Activated T-cell treated with anti-CD3 and anti-CD28 coated beads, Interleukin-2, amount 50 U/mL, for 24 hours (primary cell): ENCODE results near the gene STK10.
"Not testable (repeated sequence)": the region's sequence is repeated elsewhere in the genome, so short reads cannot be mapped to it uniquely, and the experiment has no call there.

Source experiments
- DNase-seq: peaks from one replicate; pipeline ENCODE4 v3.0.0-alpha.2; 2020
- H3K27ac Mint-ChIP-seq: 2 replicates; pipeline ENCODE4 v1.8.0; 2020; ENCODE audit warnings: mild to moderate bottlenecking, mixed read lengths
- H3K27me3 Mint-ChIP-seq: 2 replicates; pipeline ENCODE4 v1.8.0; 2020; ENCODE audit warnings: mixed read lengths
- H3K36me3 Mint-ChIP-seq: 2 replicates; pipeline ENCODE4 v1.8.0; 2020; ENCODE audit warnings: low read depth, mixed read lengths
- H3K4me1 Mint-ChIP-seq: 2 replicates; pipeline ENCODE4 v1.8.0; 2020; ENCODE audit warnings: low read depth, mixed read lengths
- H3K4me3 Mint-ChIP-seq: 2 replicates; pipeline ENCODE4 v1.8.0; 2020; ENCODE audit warnings: mild to moderate bottlenecking, moderate library complexity, mixed read lengths
- H3K9me3 Mint-ChIP-seq: 2 replicates; pipeline ENCODE4 v1.8.0; 2020; ENCODE audit warnings: mixed read lengths

STK10 gene

DNA sequence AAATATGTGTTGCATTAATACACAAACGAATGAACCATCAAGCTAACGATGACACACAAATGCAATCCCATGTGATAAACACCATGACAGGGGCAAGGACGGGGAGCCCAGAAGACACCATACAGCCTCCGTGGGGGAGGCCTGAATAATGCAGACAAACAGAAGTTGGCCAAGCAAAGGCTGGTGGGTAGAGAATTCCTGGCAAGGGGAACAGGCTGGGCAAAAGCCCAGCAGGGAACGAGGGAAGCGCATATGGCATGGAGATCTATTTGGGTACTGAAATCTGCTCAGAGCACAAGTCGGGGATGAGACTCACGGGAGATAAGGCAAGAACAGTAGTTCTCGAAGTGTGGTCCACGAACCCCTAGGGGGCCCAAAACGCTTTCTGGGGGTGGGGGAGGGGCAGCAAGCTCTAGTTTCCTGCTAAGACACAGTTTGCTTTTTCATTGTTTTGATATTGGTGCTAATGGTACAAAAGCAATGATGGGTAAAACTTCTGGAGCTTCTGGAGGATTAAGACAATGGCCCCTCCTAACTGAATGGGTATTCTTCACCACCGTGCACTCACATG lies 138.7 kb downstream of the STK10 start:
- Mint-ChIP-seq H3K27me3 (no peaks in the 10 kb centered on the region), H3K4me1 (peaks cover 12% of the 10 kb centered on the region), H3K36me3 (peaks cover 92% of the 10 kb centered on the region), H3K4me3 (no peak overlapping the region), H3K9me3 (no peaks in the 10 kb centered on the region), H3K27ac (peak overlapping the region; percentile 74)
- DNase-seq, result no peak

DNA sequence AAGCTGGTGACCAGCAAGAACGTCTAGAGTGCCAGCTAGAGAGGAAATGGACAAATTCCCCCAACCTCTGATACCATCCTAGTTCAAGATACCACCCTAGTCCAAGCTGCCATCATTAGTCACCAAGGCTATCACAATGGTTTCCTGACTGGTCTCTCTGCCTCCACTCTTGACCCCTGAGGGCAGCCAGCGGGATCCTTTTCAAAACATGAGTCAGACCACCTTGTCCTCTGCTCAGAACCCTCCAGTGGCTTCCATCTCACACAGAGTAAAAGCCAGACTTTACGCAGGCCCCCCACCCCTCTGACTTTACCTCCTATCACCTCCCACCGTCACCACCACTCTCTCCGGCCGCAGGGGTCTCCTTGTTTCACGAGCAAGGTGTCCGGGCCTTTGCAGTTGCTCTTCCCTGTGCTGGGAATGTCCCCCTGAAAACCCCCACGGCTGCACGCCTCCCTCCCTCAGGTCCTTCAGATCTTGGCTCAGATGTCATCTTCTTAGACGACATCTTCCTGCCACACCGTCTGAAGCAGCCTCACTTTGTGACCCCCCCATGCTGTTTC lies 139.4 kb downstream of the STK10 start:
- H3K27ac Mint-ChIP-seq, result peak overlapping the region; percentile 74
- peaks cover 92% of the 10 kb centered on the region for H3K36me3 Mint-ChIP-seq
- H3K9me3 Mint-ChIP-seq, result no peaks in the 10 kb centered on the region
- H3K27me3 Mint-ChIP-seq, result no peaks in the 10 kb centered on the region
- no peak for DNase-seq
- peaks cover 13% of the 10 kb centered on the region for H3K4me1 Mint-ChIP-seq
- no peak overlapping the region for H3K4me3 Mint-ChIP-seq

DNA sequence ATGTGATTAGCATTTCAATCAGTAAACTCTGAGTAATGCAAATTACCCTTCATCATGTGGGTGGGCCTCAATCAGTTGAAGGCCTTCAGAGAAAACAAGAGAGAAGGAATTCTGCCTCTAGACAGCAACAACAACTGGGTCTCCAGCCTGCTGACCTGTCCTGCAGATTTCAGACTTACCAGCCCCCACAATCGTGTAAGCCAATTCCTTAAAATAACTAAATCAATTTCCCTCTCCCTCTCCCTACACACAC lies 139.9 kb downstream of the STK10 start:
- no peak overlapping the region for H3K4me3 Mint-ChIP-seq
- no peaks in the 10 kb centered on the region for H3K9me3 Mint-ChIP-seq
- no peaks in the 10 kb centered on the region for H3K27me3 Mint-ChIP-seq
- H3K4me1 Mint-ChIP-seq, result peaks cover 18% of the 10 kb centered on the region
- no peak for DNase-seq
- H3K27ac Mint-ChIP-seq, result peak overlapping the region; percentile 74
- peaks cover 92% of the 10 kb centered on the region for H3K36me3 Mint-ChIP-seq

DNA sequence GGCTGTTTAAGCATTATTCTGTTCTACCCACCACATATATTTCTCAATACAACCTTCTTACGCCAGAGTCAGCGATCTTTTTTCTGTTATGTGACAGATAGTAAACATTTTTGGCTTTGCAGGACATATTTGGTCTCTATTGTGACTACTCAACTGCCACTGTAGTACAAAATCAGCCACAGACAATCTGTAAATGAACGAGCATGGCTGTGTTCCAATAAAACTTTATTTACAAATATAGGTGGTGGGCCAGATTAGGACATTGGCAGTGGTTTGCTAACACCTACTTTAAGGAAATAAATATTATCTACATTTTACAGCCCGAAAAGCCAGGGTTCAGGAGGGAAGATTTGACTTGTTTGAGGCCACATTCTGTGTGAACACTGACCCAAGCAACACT lies 141.4 kb downstream of the STK10 start:
- Mint-ChIP-seq H3K4me1 (peaks cover 21% of the 10 kb centered on the region), H3K4me3 (no peak overlapping the region), H3K36me3 (peaks cover 85% of the 10 kb centered on the region), H3K27me3 (no peaks in the 10 kb centered on the region), H3K27ac (peak overlapping the region; percentile 15), H3K9me3 (no peaks in the 10 kb centered on the region)
- DNase-seq, result no peak

DNA sequence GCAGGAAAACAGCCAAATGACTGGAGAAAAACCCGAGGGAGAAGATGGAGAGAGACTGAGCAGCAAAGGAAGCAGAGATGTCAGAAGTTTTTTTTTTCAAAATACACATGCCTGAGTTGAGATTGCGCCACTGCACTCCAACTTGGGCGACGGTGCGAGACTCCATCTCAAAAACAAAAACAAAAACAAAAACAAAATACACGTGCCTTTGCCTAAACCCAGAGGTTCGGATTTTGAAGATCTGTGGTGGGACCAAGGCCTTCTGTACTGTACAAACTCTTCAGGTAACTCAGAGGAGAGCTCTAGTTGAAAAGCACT lies 142.8 kb downstream of the STK10 start:
- Mint-ChIP-seq H3K36me3 (peaks cover 71% of the 10 kb centered on the region), H3K27me3 (no peaks in the 10 kb centered on the region), H3K9me3 (no peaks in the 10 kb centered on the region), H3K4me3 (no peak overlapping the region), H3K27ac (peak overlapping the region; percentile 72), H3K4me1 (peaks cover 21% of the 10 kb centered on the region)
- no peak for DNase-seq

DNA sequence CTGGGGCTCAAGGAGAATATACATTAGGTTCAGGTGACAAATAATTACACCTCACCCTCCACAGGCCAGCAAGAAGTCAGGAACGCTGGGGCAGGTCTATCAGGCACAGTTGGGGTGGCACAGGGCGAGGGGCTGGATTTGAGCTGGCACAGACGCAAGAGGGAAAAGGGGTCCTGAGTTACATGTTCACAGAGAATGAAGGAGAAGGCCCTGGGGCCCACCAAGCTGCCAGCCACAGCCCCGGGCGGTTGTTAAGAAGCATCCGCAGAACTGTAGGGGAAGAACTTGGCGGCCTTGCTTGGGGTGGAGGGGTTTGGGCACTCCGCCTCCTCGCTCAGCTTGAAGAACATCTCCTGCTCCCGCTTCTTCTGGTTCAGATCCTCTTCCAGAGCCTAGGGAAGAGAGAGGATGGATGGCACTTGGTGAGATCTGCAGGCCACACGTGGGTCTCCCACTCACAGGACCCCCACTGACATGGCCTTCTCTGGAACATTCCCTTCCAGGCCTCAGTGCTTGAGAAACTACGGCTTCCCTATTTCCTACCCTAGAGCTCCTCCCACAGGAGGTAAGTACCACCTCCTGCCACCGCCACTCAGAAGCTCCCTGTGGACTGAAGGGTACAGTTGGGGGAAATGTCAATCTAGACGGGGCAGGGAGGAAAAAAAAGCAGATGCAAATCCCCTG lies 143.3 kb downstream of the STK10 start:
- H3K4me1 Mint-ChIP-seq, result peaks cover 25% of the 10 kb centered on the region
- H3K27me3 Mint-ChIP-seq, result no peaks in the 10 kb centered on the region
- no peak overlapping the region for H3K4me3 Mint-ChIP-seq
- H3K36me3 Mint-ChIP-seq, result peaks cover 66% of the 10 kb centered on the region
- no peaks in the 10 kb centered on the region for H3K9me3 Mint-ChIP-seq
- no peak for DNase-seq
- H3K27ac Mint-ChIP-seq, result peak overlapping the region; percentile 72

DNA sequence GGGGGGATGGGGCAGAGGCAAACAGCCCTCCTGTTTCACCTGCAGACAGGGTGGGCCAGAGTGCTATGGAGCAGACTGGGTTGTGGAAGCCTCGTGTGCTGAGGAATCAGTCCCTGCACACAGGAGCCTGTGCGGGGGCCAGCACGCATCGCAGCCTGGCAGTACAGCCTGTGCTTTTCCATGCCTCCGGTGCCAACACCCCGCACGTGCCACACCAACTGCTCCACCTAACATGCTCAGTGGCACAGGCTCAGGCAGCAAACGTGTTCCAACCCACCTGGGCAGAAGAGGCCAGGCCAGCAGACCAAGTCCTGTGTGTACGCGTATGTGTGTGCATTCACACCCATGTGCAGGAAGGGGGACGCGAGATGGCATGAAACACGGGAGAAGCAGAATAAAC lies 144.2 kb downstream of the STK10 start:
- Mint-ChIP-seq H3K27me3 (no peaks in the 10 kb centered on the region), H3K4me3 (no peak overlapping the region), H3K9me3 (no peaks in the 10 kb centered on the region), H3K36me3 (peaks cover 57% of the 10 kb centered on the region), H3K4me1 (peaks cover 24% of the 10 kb centered on the region), H3K27ac (no peak overlapping the region)
- DNase-seq, result no peak

DNA sequence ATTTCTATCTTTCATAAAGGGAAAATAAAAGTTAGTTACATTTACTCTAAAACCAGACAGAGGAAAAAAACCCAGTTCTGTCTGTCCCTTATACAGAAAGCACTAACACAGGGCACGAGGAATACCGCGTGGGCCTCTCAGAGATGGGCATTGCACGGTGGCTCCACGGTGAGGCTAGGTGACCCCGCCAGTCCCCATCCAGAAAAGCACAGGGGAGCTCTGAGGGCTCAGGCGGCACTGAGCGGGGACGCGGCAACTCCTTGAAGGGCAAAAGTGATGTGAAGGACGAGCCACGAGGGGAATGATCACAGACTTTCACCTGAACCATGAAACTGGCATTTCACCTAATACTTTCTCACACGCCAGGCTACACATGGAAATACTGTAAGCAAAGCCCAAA lies 145.8 kb downstream of the STK10 start:
- DNase-seq, result no peak
- Mint-ChIP-seq H3K27me3 (no peaks in the 10 kb centered on the region), H3K4me3 (no peak overlapping the region), H3K36me3 (peaks cover 41% of the 10 kb centered on the region), H3K4me1 (peaks cover 15% of the 10 kb centered on the region), H3K27ac (peak overlapping the region; percentile 5), H3K9me3 (no peaks in the 10 kb centered on the region)

DNA sequence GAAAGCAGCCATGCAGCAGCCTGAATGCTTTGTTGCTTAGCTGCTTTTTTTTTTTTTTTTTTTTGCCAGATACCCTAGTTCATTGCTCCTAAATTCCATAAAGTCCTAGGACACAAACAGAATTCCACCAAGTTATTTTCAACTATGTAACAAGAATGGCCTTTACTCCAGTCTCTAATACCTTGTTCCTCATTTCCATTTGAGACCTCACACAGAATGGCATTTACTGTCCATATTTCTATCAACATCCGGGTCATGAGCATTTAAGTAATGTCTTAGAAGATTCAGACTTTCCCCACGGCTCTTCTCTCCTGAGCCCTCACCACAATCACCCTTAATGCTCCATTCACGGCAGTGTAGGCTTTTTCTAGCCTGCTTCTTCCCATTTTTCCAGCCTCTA lies 149.9 kb downstream of the STK10 start:
- no peak for DNase-seq
- Mint-ChIP-seq H3K9me3 (no peaks in the 10 kb centered on the region), H3K36me3 (peaks cover 9% of the 10 kb centered on the region), H3K27me3 (no peaks in the 10 kb centered on the region), H3K27ac (no peak overlapping the region), H3K4me1 (peaks cover 22% of the 10 kb centered on the region), H3K4me3 (no peak overlapping the region)

DNA sequence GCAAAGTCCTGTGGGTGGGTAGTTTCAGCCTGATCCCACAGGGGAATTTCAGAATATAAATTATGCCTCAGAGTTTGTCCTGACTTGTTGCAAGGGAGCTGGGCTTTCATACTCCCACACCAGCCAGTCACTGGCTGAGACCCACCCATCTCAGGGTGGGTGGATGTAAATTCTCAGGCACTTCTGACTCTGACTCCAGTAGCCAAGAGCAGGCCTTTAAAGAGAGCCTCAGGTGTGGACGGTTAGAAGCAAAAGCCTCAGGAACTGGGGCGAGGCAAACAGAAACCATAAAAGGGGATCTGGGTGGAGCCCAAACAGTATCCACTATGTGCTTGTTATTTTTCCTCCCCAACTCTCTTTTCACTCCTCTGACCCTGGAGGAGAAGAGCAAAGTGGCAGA lies 153.0 kb downstream of the STK10 start:
- Mint-ChIP-seq H3K4me3 (no peak overlapping the region), H3K36me3 (peaks cover 5% of the 10 kb centered on the region), H3K4me1 (peaks cover 16% of the 10 kb centered on the region), H3K9me3 (peaks cover 9% of the 10 kb centered on the region), H3K27me3 (no peaks in the 10 kb centered on the region), H3K27ac (no peak overlapping the region)
- no peak for DNase-seq

DNA sequence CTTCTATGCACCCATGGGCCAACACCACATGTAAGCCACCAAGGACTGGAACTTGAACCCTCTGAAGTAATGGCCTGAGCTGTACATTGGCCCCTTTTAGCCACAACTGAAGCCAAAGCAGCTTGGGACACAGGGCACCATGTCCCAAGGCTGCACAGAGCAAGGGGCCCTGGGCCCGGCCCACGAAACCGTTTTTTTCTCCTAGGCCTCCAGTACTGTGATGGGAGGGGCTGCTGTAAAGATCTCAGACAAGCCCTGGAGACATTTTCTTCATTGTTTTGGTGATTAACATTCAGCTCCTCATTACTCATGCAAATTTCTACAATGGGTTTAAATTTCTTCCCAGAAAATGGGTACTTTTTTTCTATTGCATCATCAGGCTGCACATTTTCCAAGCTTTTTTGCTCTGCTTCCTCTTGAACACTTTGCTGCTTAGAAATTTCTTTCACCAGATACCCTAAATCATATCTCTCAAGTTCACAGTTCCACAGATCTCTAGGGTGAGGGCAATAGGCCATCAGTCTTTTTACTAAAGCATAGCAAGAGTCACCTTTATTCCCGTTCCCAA lies 156.0 kb downstream of the STK10 start:
- Mint-ChIP-seq H3K27me3 (no peaks in the 10 kb centered on the region), H3K4me3 (no peak overlapping the region), H3K4me1 (peaks cover 14% of the 10 kb centered on the region), H3K9me3 (peaks cover 9% of the 10 kb centered on the region), H3K36me3 (peaks cover 5% of the 10 kb centered on the region), H3K27ac (no peak overlapping the region)
- DNase-seq, result no peak

DNA sequence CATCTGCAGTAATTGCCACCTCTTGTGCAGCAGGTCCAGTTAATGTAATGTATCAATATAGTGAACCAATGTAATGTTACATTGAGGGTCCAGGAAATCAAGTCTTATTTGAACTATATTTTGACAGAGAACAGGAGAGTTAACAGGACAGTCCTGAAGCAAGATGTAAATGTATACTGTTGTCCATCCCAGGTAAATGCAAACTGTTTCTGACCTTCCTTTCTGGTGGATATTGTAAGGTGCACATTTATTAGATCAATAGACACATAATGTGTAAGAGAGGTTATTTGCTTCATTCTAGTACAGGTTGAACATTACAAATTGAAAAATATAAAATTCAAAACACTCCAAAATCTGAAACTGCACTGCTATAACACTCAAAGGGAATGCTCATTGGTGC lies 158.1 kb downstream of the STK10 start:
- Mint-ChIP-seq H3K9me3 (peaks cover 9% of the 10 kb centered on the region), H3K4me1 (peaks cover 8% of the 10 kb centered on the region), H3K27me3 (no peaks in the 10 kb centered on the region), H3K36me3 (peaks cover 5% of the 10 kb centered on the region), H3K27ac (no peak overlapping the region), H3K4me3 (no peak overlapping the region)
- DNase-seq, result no peak

DNA sequence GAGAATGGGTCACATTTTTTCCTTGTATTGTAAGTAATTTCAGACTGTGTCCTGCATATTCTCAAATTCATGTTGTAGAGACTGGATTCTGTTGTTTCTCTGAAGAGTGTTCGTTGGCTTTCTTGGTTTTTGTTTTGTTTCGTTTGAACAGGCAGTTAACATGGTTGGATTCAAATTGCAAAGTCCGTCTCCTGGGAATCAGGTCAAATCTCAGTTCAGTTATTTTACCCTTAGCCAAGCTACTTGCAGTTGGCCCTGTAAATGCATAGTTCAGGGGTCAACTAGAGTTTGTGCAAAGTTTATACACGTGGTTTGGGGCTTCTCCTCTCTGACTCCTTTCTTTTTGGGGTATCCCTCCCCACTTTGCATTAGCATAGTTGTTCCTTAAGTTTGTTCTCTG lies 159.9 kb downstream of the STK10 start:
- Mint-ChIP-seq H3K27me3 (no peaks in the 10 kb centered on the region), H3K4me3 (no peak overlapping the region), H3K9me3 (peaks cover 9% of the 10 kb centered on the region), H3K27ac (no peak overlapping the region), H3K4me1 (no peaks in the 10 kb centered on the region), H3K36me3 (peaks cover 5% of the 10 kb centered on the region)
- no peak for DNase-seq

DNA sequence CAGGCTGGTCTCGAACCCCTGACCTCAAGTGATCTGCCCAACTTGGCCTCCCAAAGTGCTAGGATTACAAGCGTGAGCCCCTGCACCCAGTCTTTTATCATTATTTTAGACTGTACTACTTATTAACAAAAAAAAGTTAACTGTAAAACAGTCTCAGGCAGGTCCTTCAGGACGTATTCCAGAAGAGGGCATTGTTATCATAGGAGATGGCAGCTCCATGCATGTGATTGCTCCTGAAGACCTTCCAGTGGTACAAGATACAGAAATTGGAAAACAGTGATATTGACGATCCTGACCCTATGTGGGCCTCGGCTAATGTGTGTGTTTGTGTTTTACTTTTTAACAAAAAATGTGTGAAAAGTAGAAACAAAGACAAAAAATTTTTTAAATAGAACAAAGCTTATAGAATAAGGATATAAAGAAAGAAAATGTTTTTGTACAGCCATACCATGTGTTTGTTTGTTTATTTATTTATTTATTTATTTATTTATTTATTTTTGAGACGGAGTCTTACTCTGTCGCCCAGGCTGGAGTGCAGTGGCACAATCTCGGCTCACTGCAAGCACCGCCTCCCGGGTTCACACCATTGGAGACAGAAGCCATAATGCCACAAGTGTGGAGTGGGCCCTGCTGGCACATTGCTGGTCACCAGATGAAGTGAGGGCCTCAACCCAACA lies 167.8 kb downstream of the STK10 start:
- not testable (repeated sequence) for H3K9me3 Mint-ChIP-seq, DNase-seq, H3K27me3 Mint-ChIP-seq, H3K36me3 Mint-ChIP-seq, H3K27ac Mint-ChIP-seq, H3K4me1 Mint-ChIP-seq, H3K4me3 Mint-ChIP-seq

DNA sequence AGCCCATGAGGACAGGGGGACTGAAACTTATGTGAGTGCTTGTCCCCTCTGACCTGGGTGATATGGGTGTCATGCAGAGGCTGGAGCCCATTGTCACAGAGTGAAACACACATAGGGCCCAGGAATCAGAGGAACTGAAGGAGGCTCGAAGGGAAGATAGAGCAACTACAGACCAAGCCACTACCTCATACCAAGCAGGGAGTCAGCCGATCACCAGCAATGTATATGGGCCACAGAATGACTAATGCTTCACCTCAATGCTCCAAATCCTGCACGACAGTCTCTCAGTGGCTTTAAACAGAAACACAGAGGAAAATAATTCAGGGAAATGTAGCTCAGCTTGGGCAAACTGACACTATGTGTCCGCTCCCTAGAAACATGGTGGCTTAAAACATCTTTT lies 172.7 kb downstream of the STK10 start:
- no peaks in the 10 kb centered on the region for H3K27me3 Mint-ChIP-seq
- no peak for DNase-seq
- no peak overlapping the region for H3K4me3 Mint-ChIP-seq
- H3K9me3 Mint-ChIP-seq, result no peaks in the 10 kb centered on the region
- H3K36me3 Mint-ChIP-seq, result no peaks in the 10 kb centered on the region
- peaks cover 1% of the 10 kb centered on the region for H3K4me1 Mint-ChIP-seq
- H3K27ac Mint-ChIP-seq, result no peak overlapping the region
